ENCODE measurements around the gene GPBP1.

The GPBP1 gene

GRCh38 chr5:57173319-57174127 lies at the start of gene GPBP1:
GPBP1 (plus strand) TSS chr5:57174059; CDS start chr5:57214131, 40,072 bp downstream.
- H3K4me3 ChIP-seq (ENCODE audit: control insufficient read depth, low read depth, low read length) = peak within 1 kb of the TSS; percentile 92
- DNase-seq (ENCODE audit: low read depth) = peak; percentile 99
- no peak for TF ChIP-seq CTCF (conservative IDR thresholded peaks at IDR 0.05; ENCODE audit: control insufficient read depth, insufficient read depth, low read depth, low read length)

- TF ChIP-seq CTCF (conservative IDR thresholded peaks at IDR 0.05; ENCODE audit: control insufficient read depth, insufficient read depth, low read depth, low read length) = no peak
- H3K4me3 ChIP-seq (ENCODE audit: control insufficient read depth, low read depth, low read length) = no peak overlapping the region
- no peak for DNase-seq (ENCODE audit: low read depth)
These were observed 45.5 kb upstream of the GPBP1 start for GRCh38 chr5:57128325-57128724.

GRCh38 chr5:57133574-57133973 lies 40.3 kb upstream of the GPBP1 start:
- no peak for DNase-seq (ENCODE audit: low read depth)
- no peak overlapping the region for H3K4me3 ChIP-seq (ENCODE audit: control insufficient read depth, low read depth, low read length)
- no peak for TF ChIP-seq CTCF (conservative IDR thresholded peaks at IDR 0.05; ENCODE audit: control insufficient read depth, insufficient read depth, low read depth, low read length)

- H3K4me3 ChIP-seq (ENCODE audit: control insufficient read depth, low read depth, low read length) = no peak overlapping the region
- no peak for TF ChIP-seq CTCF (conservative IDR thresholded peaks at IDR 0.05; ENCODE audit: control insufficient read depth, insufficient read depth, low read depth, low read length)
- no peak for DNase-seq (ENCODE audit: low read depth)
These were observed 36.5 kb upstream of the GPBP1 start for GRCh38 chr5:57137401-57137800.

- DNase-seq (ENCODE audit: low read depth) = no peak
- TF ChIP-seq CTCF (conservative IDR thresholded peaks at IDR 0.05; ENCODE audit: control insufficient read depth, insufficient read depth, low read depth, low read length) = no peak
- H3K4me3 ChIP-seq (ENCODE audit: control insufficient read depth, low read depth, low read length) = no peak overlapping the region
These were observed 21.5 kb upstream of the GPBP1 start for GRCh38 chr5:57152316-57152715.

- TF ChIP-seq CTCF (conservative IDR thresholded peaks at IDR 0.05; ENCODE audit: control insufficient read depth, insufficient read depth, low read depth, low read length) = no peak
- DNase-seq (ENCODE audit: low read depth) = no peak
These were observed 18.8 kb upstream of the GPBP1 start for GRCh38 chr5:57155033-57155432.

More at GRCh38 chr5:57155033-57155432, 18.8 kb upstream of the GPBP1 start:
- H3K4me3 ChIP-seq (ENCODE audit: control insufficient read depth, low read depth, low read length) = no peak overlapping the region

Data from fibroblast of mammary gland (primary cell).